ENCODE data around the gene OSR1.

GRCh38 chr2:19351899-19352697, 6.3 kb downstream of the OSR1 start:
- TF ChIP-seq CTCF (conservative IDR thresholded peaks at IDR 0.05) (no peak), ZFX (IDR thresholded peaks at IDR 0.05) (no peak)

All from C4-2B (cell line).